Measurements from ENCODE around the gene PCSK4.

GRCh38 chr19:1445932-1446712 lies 44.0 kb downstream of the PCSK4 start:
- TF ChIP-seq, protein P1, sequence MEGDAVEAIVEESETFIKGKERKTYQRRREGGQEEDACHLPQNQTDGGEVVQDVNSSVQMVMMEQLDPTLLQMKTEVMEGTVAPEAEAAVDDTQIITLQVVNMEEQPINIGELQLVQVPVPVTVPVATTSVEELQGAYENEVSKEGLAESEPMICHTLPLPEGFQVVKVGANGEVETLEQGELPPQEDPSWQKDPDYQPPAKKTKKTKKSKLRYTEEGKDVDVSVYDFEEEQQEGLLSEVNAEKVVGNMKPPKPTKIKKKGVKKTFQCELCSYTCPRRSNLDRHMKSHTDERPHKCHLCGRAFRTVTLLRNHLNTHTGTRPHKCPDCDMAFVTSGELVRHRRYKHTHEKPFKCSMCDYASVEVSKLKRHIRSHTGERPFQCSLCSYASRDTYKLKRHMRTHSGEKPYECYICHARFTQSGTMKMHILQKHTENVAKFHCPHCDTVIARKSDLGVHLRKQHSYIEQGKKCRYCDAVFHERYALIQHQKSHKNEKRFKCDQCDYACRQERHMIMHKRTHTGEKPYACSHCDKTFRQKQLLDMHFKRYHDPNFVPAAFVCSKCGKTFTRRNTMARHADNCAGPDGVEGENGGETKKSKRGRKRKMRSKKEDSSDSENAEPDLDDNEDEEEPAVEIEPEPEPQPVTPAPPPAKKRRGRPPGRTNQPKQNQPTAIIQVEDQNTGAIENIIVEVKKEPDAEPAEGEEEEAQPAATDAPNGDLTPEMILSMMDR (IDR thresholded peaks at IDR 0.05) = no peak
- TF ChIP-seq POLR2A (IDR thresholded peaks at IDR 0.05) = no peak
